Psoas muscle (tissue), 8 donors: Measurements from ENCODE around the gene PSMG1. TPM values are rescaled to one million over a fixed set of nuclear protein-coding genes. Genes with fewer than 3 reads are reported as not detected.
"Not testable (repeated sequence)": the region's sequence is repeated elsewhere in the genome, so short reads cannot be mapped to it uniquely, and the experiment has no call there.

Source experiments
- ATAC-seq, 4 donors: fragments of 200-7000 bp; cut with Tn5 transposase; one replicate each; pipeline ENCODE4 v1.9.1; 2020; ENCODE audit warnings: moderate library complexity in 3 of 4, mild to moderate bottlenecking in 2 of 4
- DNase-seq, 2 donors: peaks; one replicate each; pipeline ENCODE4 v3.0.0-alpha.2; 2020
- H3K27ac ChIP-seq: fragments of 200-600 bp; one replicate; pipeline ENCODE4 v1.8.0; 2022
- H3K27me3 ChIP-seq, 3 donors: fragments of 200-600 bp in 1 of 3; one replicate each; pipeline versions ENCODE4 v1.6.1 to v1.8.0; 2013 to 2022; ENCODE audit warnings: low read length in 2 of 3, mild to moderate bottlenecking in 2 of 3, moderate library complexity in 1 of 3; ENCODE audit not compliant: insufficient read depth in 3 of 3
- H3K36me3 ChIP-seq, 2 donors: fragments of 200-600 bp in 1 of 2; one replicate each; pipeline versions ENCODE4 v1.6.1 to v1.8.0; 2013 to 2022; ENCODE audit warnings: low read depth in 1 of 2, mild to moderate bottlenecking in 1 of 2, moderate library complexity in 1 of 2; ENCODE audit not compliant: insufficient read depth in 1 of 2
- H3K4me1 ChIP-seq: fragments of 200-600 bp; one replicate; pipeline ENCODE4 v1.8.0; 2022
- H3K4me3 ChIP-seq: fragments of 200-600 bp; one replicate; pipeline ENCODE4 v1.8.0; 2022; ENCODE audit warnings: mild to moderate bottlenecking
- H3K9me3 ChIP-seq: fragments of 200-600 bp; one replicate; pipeline ENCODE4 v1.8.0; 2022
- CTCF ChIP-seq: fragments of 200-600 bp; IDR thresholded peaks from one replicate; pipeline ENCODE4 v1.8.0; 2022; ENCODE audit warnings: antibody characterized with exemption
- WGBS, 3 donors: extraction: QIAGEN DNeasy Blood & Tissue Kit; methylation state at CpG; one replicate each; pipeline versions ENCODE4 v1.1.6 to v1.1.7; 2013; 5-methylcytosine and 5-hydroxymethylcytosine counted together
- intact Hi-C, 2 donors: fragments of 100-400 bp; cut with DNase I; formaldehyde crosslinking; loops; one replicate each; pipeline versions ENCODE4 v1.11.0 to v1.14.2; 2022
- polyA plus RNA-seq, 3 donors: library from polyadenylated mRNA; stranded (reverse); fragments of 200-250 nt; gene quantifications; one replicate each; pipeline ENCODE4 v1.2.3, GENCODE V29; 2013
- total RNA-seq, 4 donors: library from RNA; stranded (reverse); fragmentation: NEBNext Ultra II Directional in 2 of 4; extraction: Animal tissue kit (Norgen Biotek cat#: 25700) in 2 of 4; gene quantifications; one replicate each; pipeline versions ENCODE4 v1.2.1 to v1.2.4, GENCODE V29; 2021 to 2023
- donor health status: healthy with polysubstance abuse.
- donor health status: DM: no; HTN: no; CAD: no; lungs with moderate emphysema.
- donor health status: Bipolar disorder and iron deficiency.
- donor health status: healthy.
- donor health status: DM: yes; HTN: yes; CAD: no.
- donor health status: DM: no; HTN: no; CAD: no.
- donor health status: DM: no; HTN: no; CAD: no.
- donor health status: DM: yes; HTN: yes; CAD: no.

The PSMG1 gene
- total and polyA plus RNA-seq, 7 donors: 20.5 to 52.1 (median 44.0) TPM

DNA sequence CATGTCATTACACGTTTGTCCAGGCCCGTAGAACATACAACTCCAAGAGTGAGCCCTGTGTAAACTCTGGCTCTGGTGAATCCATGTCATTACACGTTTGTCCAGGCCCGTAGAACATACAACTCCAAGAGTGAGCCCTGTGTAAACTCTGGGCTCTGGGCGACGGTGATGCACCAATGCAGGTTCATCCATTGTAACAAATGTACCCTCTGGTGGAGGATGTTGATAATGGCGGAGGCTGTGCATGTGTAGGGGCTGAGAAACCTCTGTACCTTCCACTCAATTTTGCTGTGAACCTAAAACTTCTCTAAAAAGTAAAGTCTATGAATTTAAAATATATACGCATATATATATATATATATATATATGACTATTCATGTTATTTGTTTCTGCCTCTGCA lies 47.1 kb downstream of the PSMG1 start:
- not testable (repeated sequence) for DNase-seq, H3K9me3 ChIP-seq, H3K4me3 ChIP-seq, H3K27me3 ChIP-seq, H3K4me1 ChIP-seq, H3K27ac ChIP-seq, H3K36me3 ChIP-seq
- peak; percentile 32 for TF ChIP-seq CTCF
- ATAC-seq: peak in 3 of 4 donors; percentile 60 to 68 (median 64)
- intact Hi-C loops: loop anchor here in 1 of 2 donors (5.0 kb wide), 2 partner anchors 404 to 629 kb away; no protein-coding TSS in a partner anchor
- WGBS, 3 donors: 52 to 74% (median 57%) methylated on average over 6 to 8 of the region's 8 CpGs

- no peaks in the 10 kb centered on the region for H3K4me1 ChIP-seq
- intact Hi-C loops: no loop called here
- no peaks in the 10 kb centered on the region for H3K9me3 ChIP-seq
- H3K4me3 ChIP-seq: no peak overlapping the region
- no peak overlapping the region for H3K27ac ChIP-seq
- no peaks in the 10 kb centered on the region for H3K27me3 ChIP-seq
- ATAC-seq: no peak
- TF ChIP-seq CTCF: no peak
- H3K36me3 ChIP-seq: no peaks in the 10 kb centered on the region
- WGBS, 3 donors: 89 to 93% (median 90%) methylated on average over 15 of the region's 15 CpGs
- no peak for DNase-seq
Measured at GRCh38 chr21:39134288-39134810, 48.9 kb downstream of the PSMG1 start.

DNA sequence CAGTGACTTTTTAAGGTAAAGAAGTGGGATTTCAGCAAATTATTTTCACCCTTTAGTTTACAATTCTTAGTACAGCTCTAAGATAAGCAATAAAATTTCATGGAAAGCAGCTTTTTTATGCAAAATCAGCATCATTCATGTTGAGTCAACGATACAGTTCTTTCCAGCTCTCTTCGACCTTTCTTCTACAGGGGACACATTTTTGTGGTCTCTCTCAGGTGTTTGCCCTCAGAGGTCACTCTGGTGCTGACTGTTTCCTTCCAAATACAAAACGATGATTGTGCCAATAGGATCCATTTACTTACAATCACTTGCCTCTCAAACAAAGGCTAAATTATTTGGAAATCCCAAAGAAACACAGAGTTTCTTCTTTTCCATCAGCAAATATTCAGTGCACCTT lies 51.0 kb downstream of the PSMG1 start:
- no peaks in the 10 kb centered on the region for H3K27me3 ChIP-seq
- ATAC-seq: no peak
- no peak overlapping the region for H3K27ac ChIP-seq
- H3K36me3 ChIP-seq: no peaks in the 10 kb centered on the region
- TF ChIP-seq CTCF: no peak
- no peak for DNase-seq
- no peaks in the 10 kb centered on the region for H3K9me3 ChIP-seq
- H3K4me3 ChIP-seq: no peak overlapping the region
- no peaks in the 10 kb centered on the region for H3K4me1 ChIP-seq
- 72 to 79% (median 74%) methylated on average over 3 of the region's 3 CpGs for WGBS, 3 donors
- intact Hi-C loops: no loop called here

DNA sequence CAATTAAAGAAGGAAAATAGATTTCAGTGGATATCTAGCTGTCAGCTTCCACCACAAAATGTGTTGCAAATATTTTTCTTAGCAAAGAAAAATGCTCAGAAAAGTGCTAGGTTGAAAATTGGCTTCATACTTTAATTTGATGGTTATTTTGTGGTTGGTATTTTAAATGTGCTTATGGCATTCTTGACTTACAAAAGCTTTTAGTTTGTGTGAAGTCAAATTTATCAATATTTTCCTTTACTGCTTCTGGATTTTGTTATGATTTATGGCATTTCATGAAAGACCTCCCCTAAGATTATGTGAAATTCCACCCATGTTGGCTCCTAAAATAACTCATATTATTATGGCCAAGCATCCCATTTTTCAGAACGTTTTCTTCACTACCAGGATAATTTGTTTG lies 51.5 kb downstream of the PSMG1 start:
- DNase-seq (no peak), ATAC-seq (no peak)
- no peaks in the 10 kb centered on the region for H3K27me3 ChIP-seq
- H3K36me3 ChIP-seq: no peaks in the 10 kb centered on the region
- TF ChIP-seq CTCF: no peak
- H3K4me1 ChIP-seq: no peaks in the 10 kb centered on the region
- no peak overlapping the region for H3K27ac ChIP-seq
- intact Hi-C loops: no loop called here
- no peaks in the 10 kb centered on the region for H3K9me3 ChIP-seq
- H3K4me3 ChIP-seq: no peak overlapping the region
- WGBS, 3 donors: 35 to 67% (median 60%) methylated on average over 1 of the region's 1 CpG

- Histone ChIP-seq H3K27me3 (no peaks in the 10 kb centered on the region), H3K4me3 (no peak overlapping the region), H3K27ac (no peak overlapping the region), H3K36me3 (no peaks in the 10 kb centered on the region), H3K4me1 (peaks cover 9% of the 10 kb centered on the region), H3K9me3 (peaks cover 9% of the 10 kb centered on the region)
- intact Hi-C loops: loop anchor here (10.0 kb wide), 3 partner anchors 133 to 203 kb away; no protein-coding TSS in a partner anchor
- no peak for DNase-seq
- no peak for TF ChIP-seq CTCF
- no peak for ATAC-seq
- WGBS, 3 donors: 62 to 82% (median 79%) methylated on average over 8 of the region's 8 CpGs
Measured at GRCh38 chr21:39127506-39127905, 55.7 kb downstream of the PSMG1 start.
